Stimulated activated naive CD8-positive, alpha-beta T cell treated with anti-CD3 and anti-CD28 coated beads, Interleukin-15, amount 100 ng/mL, for 72 hours (primary cell): ENCODE data around the gene TEKT2.

ENCODE experiments used
- ATAC-seq: fragments of 150-1000 bp; cut with Tn5 transposase; 2 replicates; pipeline ENCODE4 v1.10.0; 2021; ENCODE audit warnings: mild to moderate bottlenecking, moderate library complexity
- DNase-seq, 2 donors: peaks; one replicate each; pipeline ENCODE4 v3.0.0; 2021 to 2022
- H3K27ac Mint-ChIP-seq, 2 donors: one replicate each; pipeline ENCODE4 v1.8.0; 2022; ENCODE audit warnings: mild to moderate bottlenecking in 2 of 2, mixed read lengths in 2 of 2, moderate library complexity in 2 of 2
- H3K27me3 Mint-ChIP-seq: one replicate; pipeline ENCODE4 v1.8.0; 2022; ENCODE audit warnings: mixed read lengths
- H3K4me1 Mint-ChIP-seq: one replicate; pipeline ENCODE4 v1.8.0; 2022; ENCODE audit warnings: mild to moderate bottlenecking, mixed read lengths
- H3K4me3 Mint-ChIP-seq, 2 donors: one replicate each; pipeline ENCODE4 v1.8.0; 2022; ENCODE audit warnings: mild to moderate bottlenecking in 2 of 2, mixed read lengths in 2 of 2, moderate library complexity in 1 of 2
- H3K9me3 Mint-ChIP-seq, 2 donors: one replicate each; pipeline ENCODE4 v1.8.0; 2022; ENCODE audit warnings: mixed read lengths in 2 of 2

The TEKT2 gene

DNA sequence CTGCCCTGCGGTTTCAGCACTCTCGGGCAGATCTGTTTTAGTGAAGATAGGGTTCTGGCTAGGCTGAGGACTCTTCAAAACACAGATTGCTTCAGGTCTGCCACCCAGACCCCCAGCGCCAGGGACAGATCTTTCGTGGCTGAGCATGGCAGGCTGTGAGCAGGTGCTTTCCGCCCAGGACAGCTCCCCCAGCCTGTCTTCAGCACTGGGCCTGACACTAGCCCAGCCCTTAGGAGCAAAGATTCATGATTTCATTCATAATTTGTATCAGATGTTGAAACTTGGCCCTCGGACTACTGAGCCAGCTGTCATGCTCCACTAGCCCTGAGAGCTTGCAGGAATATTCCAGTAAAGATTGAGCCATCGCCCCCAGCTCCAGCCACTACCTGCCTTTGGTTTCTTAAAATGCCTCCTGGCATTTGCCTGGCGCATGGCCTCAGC lies 10.7 kb downstream of the TEKT2 start:
- Mint-ChIP-seq H3K4me1 (peaks cover 38% of the 10 kb centered on the region), H3K4me3 (no peak overlapping the region), H3K27me3 (no peaks in the 10 kb centered on the region), H3K9me3 (no peaks in the 10 kb centered on the region), H3K27ac (no peak overlapping the region)
- DNase-seq (no peak), ATAC-seq (no peak)

DNA sequence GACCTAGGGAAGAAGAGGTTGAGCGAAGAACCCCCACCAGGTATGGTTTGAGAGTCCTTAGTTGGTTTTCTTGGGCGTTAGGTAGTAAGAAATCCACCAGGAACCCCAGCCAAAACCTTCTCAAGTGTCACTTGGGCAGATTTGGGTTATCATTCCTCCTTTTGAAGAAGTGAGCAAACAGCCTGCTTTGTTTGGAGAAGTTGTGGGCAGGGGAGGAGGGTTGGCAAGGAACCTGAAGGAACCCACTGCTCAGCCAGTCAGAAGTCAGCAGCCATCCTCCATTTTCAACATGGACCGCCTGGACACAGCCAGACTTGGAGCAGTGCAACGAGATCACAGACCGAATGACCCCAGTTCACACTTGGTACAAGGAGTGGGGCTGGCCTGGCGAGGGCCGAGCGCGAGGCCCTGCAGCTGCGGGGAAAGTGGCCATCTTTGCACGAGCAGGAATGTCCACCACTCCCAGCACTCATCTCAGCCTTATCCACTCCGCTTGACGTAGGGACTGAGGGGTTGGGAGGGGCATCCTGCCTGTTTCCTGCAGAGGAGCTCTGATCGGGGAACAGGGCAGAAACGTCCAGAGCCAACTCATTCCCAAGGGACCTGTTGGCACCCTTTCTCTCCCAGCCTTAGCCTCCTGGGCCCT lies 12.0 kb downstream of the TEKT2 start:
- H3K4me3 Mint-ChIP-seq: no peak overlapping the region
- no peak overlapping the region for H3K27ac Mint-ChIP-seq
- H3K27me3 Mint-ChIP-seq: no peaks in the 10 kb centered on the region
- no peak for ATAC-seq
- peaks cover 39% of the 10 kb centered on the region for H3K4me1 Mint-ChIP-seq
- H3K9me3 Mint-ChIP-seq: no peaks in the 10 kb centered on the region
- DNase-seq: no peak

DNA sequence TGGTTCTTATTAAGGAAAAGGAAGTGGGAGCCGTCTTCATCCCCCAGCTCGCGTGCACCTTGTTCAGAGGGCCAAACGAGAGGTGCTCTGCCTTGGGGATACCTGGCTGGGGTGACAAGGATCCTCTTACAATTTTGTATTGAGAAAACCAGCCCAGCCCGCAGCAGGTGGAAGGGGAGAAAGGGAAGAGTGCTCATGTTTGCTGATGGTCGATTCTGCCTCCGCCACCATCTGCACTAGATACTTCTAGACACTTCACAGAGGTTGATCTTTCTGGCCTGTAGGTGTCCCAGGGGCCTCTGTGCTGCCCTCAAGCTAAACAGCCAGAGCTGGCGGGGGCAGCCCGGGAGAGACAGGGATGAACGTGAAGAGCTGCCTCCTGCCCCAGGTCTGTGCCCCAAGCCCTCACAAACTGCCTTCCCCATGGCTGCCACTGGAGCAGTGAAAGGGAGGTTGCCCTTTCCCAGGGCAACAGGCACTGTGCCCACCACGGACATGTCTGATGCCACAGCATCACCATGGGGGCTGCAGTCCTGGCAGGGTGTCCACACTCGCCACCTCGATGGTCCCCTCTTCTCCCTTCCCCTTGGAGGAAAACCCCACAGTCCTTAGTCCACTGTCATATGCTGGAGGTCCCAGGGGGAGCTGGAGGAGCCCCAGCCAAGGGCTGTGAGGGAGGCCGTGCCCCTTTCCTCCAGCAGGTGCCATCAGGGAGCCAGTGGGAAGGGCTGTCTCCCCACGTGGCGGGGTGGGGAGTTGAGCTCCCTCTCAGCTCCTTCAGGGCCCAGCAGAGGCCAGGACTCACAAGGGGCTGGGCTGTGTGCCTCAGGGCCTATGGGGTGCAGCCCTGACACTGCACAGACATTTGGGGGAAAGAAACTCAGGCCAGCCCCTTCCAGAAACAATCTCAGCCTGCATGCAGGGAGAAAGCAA lies 12.9 kb downstream of the TEKT2 start:
- Mint-ChIP-seq H3K27ac (peak overlapping the region; percentile 7 to 83), H3K9me3 (no peaks in the 10 kb centered on the region), H3K4me3 (no peak overlapping the region), H3K4me1 (peaks cover 30% of the 10 kb centered on the region), H3K27me3 (no peaks in the 10 kb centered on the region)
- DNase-seq (no peak), ATAC-seq (peak; percentile 12)

DNA sequence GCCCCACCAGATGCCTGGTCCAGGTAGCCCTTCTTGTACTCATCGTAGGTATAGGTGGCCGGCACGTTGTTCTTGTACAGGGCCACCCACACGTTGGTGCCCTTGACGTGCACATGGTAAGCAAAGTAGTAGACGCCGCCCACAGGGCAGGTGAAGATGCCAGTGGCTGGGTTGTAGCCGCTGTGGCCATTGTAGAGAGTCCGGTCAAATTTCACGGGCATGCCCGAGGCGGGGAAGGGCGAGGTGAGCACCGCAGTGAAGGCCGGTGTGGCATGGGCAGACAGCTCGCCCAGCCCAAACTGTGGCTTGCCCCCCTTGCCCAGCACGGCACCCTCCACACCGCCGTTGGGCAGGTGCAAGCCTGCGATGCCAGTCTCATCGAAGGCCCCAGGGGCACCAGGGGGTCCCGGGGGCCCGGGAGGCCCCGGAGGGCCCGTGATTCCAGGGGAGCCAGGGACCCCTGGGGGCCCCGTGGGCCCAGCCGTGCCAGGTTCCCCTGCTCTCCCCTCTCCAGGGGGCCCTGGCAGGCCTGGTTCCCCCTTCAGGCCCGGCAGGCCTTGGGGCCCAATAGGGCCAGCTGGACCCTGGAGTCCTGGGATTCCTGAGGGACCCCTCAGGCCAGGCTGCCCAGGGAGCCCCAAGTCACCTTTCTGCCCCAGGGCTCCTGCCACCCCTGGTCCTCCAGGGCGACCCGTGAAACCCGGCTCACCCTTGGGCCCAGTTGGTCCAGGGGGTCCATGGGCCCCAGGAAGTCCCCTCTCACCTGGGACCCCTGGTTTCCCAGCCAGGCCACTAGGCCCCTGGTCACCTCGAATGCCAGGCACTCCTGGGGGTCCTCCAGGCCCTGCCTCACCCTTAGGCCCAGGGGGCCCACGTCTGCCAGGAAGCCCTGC lies 14.0 kb downstream of the TEKT2 start:
- Mint-ChIP-seq H3K4me3 (no peak overlapping the region), H3K4me1 (peaks cover 19% of the 10 kb centered on the region), H3K9me3 (no peaks in the 10 kb centered on the region), H3K27ac (peak overlapping the region in 1 of 2 donors; percentile 17), H3K27me3 (no peaks in the 10 kb centered on the region)
- ATAC-seq (peak; percentile 19), DNase-seq (no peak)

DNA sequence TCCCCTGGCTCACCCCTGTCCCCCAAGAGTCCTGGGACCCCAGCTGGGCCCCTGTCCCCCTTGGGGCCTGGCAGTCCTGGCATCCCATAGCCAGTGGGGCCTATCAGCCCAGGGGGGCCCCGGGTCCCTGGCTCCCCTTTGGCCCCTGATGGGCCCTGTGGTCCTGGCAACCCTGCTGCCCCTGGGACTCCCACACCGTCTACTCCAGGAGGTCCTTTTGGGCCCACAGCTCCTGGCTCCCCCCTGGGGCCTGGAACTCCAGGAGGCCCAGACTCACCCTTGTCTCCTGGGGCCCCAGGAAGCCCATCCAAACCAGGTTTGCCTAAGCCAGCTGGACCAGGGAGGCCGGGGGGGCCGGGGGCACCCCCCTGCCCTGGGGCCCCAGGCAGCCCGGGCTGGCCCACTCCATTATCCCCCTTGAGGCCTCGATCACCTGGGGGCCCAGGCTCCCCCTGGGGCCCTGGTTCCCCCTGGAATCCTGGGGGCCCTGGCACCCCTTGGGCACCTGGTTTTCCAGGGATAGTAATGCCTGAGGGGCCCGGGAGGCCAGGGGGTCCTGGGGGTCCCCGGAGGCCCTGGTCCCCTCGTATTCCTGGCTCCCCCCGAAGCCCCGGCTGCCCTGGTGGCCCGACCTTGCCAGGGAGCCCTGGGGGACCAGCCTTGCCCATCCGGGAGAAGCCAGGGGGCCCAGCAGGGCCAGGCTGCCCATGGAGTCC lies 14.9 kb downstream of the TEKT2 start:
- no peak overlapping the region for H3K4me3 Mint-ChIP-seq
- no peak overlapping the region for H3K27ac Mint-ChIP-seq
- DNase-seq: no peak
- H3K4me1 Mint-ChIP-seq: peaks cover 12% of the 10 kb centered on the region
- no peaks in the 10 kb centered on the region for H3K9me3 Mint-ChIP-seq
- H3K27me3 Mint-ChIP-seq: no peaks in the 10 kb centered on the region
- peak; percentile 21 for ATAC-seq

DNA sequence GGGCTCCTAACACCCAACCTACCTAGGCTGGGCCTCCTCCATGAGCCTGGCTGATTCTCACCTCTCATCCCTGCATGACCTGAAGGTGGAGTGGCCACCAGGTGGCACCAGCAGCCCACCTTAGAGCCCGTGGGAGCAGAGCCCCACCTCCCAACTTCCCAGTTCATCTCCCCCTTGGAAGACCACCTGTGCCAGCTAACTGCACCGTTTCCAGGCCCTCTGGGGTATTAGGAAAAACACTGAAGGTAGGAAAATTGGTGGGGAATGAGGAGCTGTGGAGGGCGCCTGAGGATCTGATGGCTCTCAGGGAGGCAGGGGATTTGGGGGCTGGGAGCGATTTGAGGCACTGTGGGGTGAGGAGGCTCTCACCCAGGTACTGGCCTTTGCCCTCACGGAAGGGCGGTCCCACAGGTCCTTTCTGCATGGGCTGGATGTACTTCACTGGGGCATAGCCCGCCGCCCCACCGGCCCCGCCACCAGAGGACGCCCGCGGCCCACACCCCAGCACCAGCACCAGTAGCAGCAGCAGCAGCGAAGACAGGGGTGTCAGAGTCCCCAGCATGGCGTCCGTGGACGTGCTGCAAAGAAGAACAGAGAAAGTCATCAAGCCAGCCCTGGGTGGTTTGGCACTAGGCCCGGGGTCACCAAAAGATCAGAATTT lies 15.9 kb downstream of the TEKT2 start:
- ATAC-seq (peak; percentile 88), DNase-seq (peak; percentile 71 to 76)
- peaks cover 12% of the 10 kb centered on the region for H3K4me1 Mint-ChIP-seq
- H3K9me3 Mint-ChIP-seq: no peaks in the 10 kb centered on the region
- no peak overlapping the region for H3K27ac Mint-ChIP-seq
- H3K27me3 Mint-ChIP-seq: no peaks in the 10 kb centered on the region
- peak overlapping the region in 1 of 2 donors; percentile 26 for H3K4me3 Mint-ChIP-seq

DNA sequence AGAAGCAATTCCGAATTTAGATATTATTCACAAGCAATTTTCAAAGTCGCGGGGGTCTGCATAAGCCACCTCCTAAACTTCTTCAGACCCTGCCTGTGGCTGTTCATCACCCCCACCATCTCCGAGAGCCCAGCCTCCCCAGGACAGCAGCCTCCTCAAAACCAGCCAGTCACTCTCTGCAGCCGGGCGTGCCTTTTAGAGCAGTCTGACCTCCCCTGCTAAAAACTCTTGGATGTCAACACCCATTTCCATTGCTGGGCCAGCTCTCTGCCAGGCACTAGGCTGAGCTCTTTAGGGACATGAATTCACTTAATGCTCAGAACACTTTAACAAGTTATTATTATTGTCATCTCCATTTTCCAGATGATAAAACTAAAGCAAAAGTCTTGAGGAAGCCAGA lies 16.5 kb downstream of the TEKT2 start:
- Mint-ChIP-seq H3K4me3 (no peak overlapping the region), H3K27ac (no peak overlapping the region), H3K4me1 (peaks cover 12% of the 10 kb centered on the region), H3K9me3 (no peaks in the 10 kb centered on the region), H3K27me3 (no peaks in the 10 kb centered on the region)
- DNase-seq (no peak), ATAC-seq (no peak)

DNA sequence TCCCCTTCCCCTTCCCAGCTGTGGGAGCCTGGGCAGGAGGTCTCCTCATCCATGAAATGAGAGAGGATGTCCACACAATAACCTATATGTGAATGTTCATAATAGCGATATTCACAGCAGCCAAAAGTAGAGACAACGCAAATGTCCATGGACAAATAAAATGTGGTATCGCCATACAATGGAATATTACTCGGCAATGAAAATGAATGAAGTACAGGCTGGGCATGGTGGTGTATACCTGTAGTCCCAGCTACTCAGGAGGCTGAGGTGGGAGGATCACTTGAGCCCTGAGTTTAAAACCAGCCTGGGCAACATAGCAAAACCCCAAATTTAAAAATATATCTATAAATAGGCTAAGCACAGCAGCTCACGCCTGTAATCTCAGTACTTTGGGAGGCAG lies 17.7 kb downstream of the TEKT2 start:
- no peak overlapping the region for H3K4me3 Mint-ChIP-seq
- H3K4me1 Mint-ChIP-seq: peaks cover 23% of the 10 kb centered on the region
- no peak for ATAC-seq
- H3K27ac Mint-ChIP-seq: no peak overlapping the region
- H3K9me3 Mint-ChIP-seq: no peaks in the 10 kb centered on the region
- DNase-seq: no peak
- H3K27me3 Mint-ChIP-seq: no peaks in the 10 kb centered on the region

DNA sequence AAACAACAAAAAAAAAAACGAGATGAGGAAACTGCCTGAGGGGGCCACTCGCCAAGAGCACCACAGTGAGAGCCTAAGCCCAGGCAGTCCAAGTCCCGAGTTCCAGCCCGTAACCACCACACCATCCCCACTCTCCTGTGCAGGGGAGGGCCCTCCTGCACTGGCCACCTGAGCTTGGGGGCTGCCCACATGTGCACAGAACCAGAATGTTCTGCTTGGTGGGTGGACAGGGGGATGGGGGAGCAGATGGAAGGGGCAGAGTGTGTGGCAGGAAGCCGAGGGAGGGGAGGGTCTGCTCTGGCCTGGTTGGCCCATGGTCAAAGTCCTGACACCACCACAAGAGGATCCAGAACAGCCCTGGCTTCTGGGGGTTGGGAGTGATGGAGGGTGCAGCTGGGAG lies 22.4 kb downstream of the TEKT2 start:
- no peaks in the 10 kb centered on the region for H3K9me3 Mint-ChIP-seq
- H3K4me1 Mint-ChIP-seq: peaks cover 49% of the 10 kb centered on the region
- H3K27ac Mint-ChIP-seq: no peak overlapping the region
- ATAC-seq: no peak
- no peak for DNase-seq
- no peak overlapping the region for H3K4me3 Mint-ChIP-seq
- no peaks in the 10 kb centered on the region for H3K27me3 Mint-ChIP-seq

DNA sequence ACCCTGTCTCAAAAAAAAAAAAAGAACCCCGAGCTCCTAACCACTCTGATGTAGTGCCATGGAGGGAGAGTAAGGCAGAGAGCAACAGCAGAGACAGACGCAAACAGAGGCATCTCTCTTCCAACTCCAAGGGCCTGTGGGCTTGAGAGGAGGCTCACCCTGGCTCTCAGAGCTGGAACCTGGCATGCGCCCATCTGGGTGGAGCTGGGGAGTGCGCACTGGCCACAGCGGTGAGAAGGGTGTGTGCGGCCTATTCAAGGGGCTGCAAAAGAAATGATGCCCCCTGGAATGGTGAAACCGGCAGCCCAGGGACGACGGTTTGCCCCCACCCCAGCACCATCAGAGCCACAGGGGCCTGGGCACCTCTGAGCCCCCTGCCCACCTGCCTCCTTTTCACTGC lies 23.5 kb downstream of the TEKT2 start:
- peaks cover 53% of the 10 kb centered on the region for H3K4me1 Mint-ChIP-seq
- no peaks in the 10 kb centered on the region for H3K27me3 Mint-ChIP-seq
- no peak for DNase-seq
- H3K27ac Mint-ChIP-seq: peak overlapping the region in 1 of 2 donors; percentile 68
- no peak for ATAC-seq
- no peak overlapping the region for H3K4me3 Mint-ChIP-seq
- H3K9me3 Mint-ChIP-seq: no peaks in the 10 kb centered on the region

DNA sequence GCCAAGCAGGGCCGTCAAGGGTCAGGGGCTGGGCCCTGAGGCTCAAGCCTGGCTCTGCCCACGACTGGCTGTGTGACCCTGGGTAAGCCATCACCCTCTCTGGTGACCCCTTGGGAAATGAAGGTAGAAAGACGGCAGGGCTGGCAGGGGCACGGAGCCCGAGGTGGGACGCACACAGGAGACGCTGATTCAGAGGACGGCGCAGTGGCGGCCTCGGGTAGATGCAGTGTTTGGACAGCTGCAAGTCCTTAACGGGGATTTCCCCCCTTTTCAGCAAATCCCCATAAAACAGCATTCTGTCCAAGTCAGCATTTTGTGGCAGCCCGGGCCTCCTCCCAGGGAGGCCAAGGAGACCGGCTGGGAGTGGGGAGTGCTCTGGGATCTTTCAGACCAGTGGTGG lies 24.4 kb downstream of the TEKT2 start:
- Mint-ChIP-seq H3K4me1 (peaks cover 53% of the 10 kb centered on the region), H3K27me3 (no peaks in the 10 kb centered on the region), H3K9me3 (no peaks in the 10 kb centered on the region), H3K27ac (peak overlapping the region; percentile 28 to 94), H3K4me3 (peak overlapping the region in 1 of 2 donors; percentile 56)
- DNase-seq (no peak), ATAC-seq (no peak)

DNA sequence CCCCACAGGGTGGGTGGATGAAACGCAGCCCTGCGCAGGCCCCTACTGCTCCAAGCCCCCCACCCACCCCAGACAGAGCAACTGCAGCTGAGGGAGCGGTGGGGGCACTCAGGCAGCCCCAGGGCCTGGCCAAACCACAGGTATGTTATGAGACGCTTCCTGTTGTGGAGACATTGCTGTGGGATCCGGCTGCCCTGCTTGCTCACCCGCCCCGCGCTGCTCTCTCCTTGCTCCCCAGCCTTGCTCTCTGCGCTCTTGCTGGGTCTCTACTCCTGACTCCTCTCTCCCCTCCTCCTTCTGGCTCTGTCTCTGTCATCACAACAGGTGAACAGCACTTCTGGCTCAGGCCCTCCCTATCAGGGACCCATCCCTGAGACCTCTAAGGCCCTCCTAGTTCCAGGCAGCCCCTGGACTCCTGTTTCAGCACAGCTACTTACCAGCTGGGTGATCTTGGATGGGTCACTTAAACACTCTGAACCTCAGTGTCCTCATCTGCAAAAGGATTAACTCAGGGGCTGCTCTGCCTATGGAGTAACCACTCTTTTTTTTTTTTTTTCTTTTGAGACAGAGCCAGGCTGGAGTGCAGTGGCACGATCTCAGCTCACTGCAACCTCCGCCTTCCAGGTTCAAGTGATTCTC lies 25.3 kb downstream of the TEKT2 start:
- Mint-ChIP-seq H3K27me3 (no peaks in the 10 kb centered on the region), H3K4me3 (peak overlapping the region; percentile 34 to 56), H3K27ac (peak overlapping the region; percentile 89 to 95), H3K4me1 (peaks cover 53% of the 10 kb centered on the region), H3K9me3 (no peaks in the 10 kb centered on the region)
- ATAC-seq (peak; percentile 96), DNase-seq (peak; percentile 55 to 61)

DNA sequence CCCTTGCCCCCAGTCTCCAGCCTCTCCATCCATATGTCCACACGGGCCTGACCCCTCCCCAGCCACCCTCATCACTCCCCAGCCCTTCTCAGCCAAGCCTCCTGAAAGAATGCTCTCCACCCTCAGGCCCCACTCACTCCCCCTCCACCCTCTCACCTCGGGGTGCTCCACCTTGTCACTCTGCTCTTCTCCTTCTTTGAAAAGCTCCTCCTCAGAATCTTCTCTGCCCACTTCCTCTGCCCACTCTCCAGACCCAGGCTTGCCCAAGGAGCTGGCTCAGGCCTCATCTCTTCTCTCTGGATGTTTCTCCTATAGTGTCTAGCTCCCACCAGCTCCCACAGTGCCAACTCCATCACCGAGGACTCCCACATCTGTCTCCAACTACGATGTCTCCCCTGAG lies 27.3 kb downstream of the TEKT2 start:
- Mint-ChIP-seq H3K4me1 (peaks cover 46% of the 10 kb centered on the region), H3K4me3 (peak overlapping the region in 1 of 2 donors; percentile 4), H3K27ac (peak overlapping the region; percentile 43 to 69), H3K27me3 (no peaks in the 10 kb centered on the region), H3K9me3 (no peaks in the 10 kb centered on the region)
- DNase-seq (no peak), ATAC-seq (no peak)

DNA sequence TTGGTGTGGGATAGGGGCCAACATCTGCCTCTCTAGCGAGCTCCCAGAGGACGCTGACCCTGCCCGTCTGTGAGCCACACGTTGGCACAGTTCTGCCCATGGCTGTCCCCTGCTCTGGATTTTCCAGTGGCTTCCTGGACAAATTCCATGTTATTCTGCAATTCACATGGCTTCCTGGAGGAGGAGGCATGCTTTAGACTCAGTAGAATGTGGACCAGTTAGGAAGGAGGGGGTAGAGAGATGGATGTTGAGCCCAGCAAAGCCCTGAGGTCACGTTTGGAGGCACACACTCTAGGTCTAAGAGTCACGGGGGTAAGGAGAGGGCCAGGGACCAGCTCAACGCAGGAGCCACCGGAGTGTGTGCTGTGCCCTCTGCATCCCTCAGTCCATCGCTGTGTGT lies 28.9 kb downstream of the TEKT2 start:
- Mint-ChIP-seq H3K27ac (peak overlapping the region; percentile 0 to 16), H3K4me3 (no peak overlapping the region), H3K9me3 (no peaks in the 10 kb centered on the region), H3K4me1 (peaks cover 34% of the 10 kb centered on the region), H3K27me3 (no peaks in the 10 kb centered on the region)
- DNase-seq (no peak), ATAC-seq (no peak)
